ENCODE data around the gene POLDIP2. TPM values are rescaled to one million over a fixed set of nuclear protein-coding genes. Genes with fewer than 3 reads are reported as not detected.

POLDIP2 gene
- total and polyA plus RNA-seq, 2 donors (not counting 3 experiments of a cell fraction or from before 2014, with no cell fraction given), result 82.6 to 85.2 TPM

DNA sequence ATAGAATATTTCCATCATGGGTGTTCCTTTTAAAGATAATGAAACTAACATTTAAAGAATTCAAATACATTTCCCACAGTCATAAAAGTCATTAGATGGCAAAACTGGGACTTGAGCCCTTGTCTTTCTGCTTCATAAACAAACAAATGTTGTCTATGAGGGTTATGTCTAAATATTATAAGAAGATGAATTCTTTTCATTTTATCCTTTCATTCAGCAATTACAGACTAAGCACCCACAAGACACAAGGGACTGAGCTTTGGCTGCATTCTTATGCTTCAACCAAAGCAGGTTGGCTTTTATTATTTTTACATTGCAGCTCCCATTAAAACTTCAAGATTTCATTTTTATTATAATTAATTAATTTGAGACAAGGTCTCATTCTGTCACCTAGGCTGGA, 29.1 kb upstream of the POLDIP2 start:
- FAIRE-seq (no peak), DNase-seq (ENCODE audit: low read depth, low spot score) (no peak)
- no peaks in the 10 kb centered on the region for H3K9me1 ChIP-seq (replicated peaks; ENCODE audit: control insufficient read depth, extremely low read depth, insufficient read depth, low read length)
- BruUV-seq (replicated peaks), result no TSS peak
- intact Hi-C loops (cut with micrococcal nuclease), result no loop called here
- dilution Hi-C loops (cut with MboI; ENCODE audit: extremely low pct_ligation_motif_present, low sequenced_read_pairs), result no loop called here
- H3K9me3 ChIP-seq (replicated peaks; ENCODE audit: control insufficient read depth, insufficient read depth, low read length), result no peaks in the 10 kb centered on the region
- TF ChIP-seq POLR2AphosphoS5 (IDR thresholded peaks at IDR 0.05; ENCODE audit: insufficient read depth, low read depth, low read length) (no peak), FOS (IDR thresholded peaks at IDR 0.05; ENCODE audit: borderline replicate concordance, insufficient read depth, low read length) (no peak), MYC (IDR thresholded peaks at IDR 0.05; ENCODE audit: low read depth, low read length) (no peak), JUN (IDR thresholded peaks at IDR 0.05; ENCODE audit: borderline replicate concordance, insufficient read depth, insufficient read length, low read depth) (no peak), EZH2 (IDR thresholded peaks at IDR 0.05; ENCODE audit: borderline replicate concordance, low read depth, low read length, severe bottlenecking) (no peak), POLR2A (IDR thresholded peaks at IDR 0.05; ENCODE audit: low read depth, low read length) (no peak), GATA2 (IDR thresholded peaks at IDR 0.05; ENCODE audit: insufficient read depth, insufficient read length, low read depth, low read length) (no peak)
- TF ChIP-seq, protein P1, sequence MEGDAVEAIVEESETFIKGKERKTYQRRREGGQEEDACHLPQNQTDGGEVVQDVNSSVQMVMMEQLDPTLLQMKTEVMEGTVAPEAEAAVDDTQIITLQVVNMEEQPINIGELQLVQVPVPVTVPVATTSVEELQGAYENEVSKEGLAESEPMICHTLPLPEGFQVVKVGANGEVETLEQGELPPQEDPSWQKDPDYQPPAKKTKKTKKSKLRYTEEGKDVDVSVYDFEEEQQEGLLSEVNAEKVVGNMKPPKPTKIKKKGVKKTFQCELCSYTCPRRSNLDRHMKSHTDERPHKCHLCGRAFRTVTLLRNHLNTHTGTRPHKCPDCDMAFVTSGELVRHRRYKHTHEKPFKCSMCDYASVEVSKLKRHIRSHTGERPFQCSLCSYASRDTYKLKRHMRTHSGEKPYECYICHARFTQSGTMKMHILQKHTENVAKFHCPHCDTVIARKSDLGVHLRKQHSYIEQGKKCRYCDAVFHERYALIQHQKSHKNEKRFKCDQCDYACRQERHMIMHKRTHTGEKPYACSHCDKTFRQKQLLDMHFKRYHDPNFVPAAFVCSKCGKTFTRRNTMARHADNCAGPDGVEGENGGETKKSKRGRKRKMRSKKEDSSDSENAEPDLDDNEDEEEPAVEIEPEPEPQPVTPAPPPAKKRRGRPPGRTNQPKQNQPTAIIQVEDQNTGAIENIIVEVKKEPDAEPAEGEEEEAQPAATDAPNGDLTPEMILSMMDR (IDR thresholded peaks at IDR 0.05; ENCODE audit: extremely low read depth in 1 of 2, insufficient read depth in 1 of 2, low read depth in 1 of 2, low read length in 2 of 2), result no peak
- TF ChIP-seq, protein P2, sequence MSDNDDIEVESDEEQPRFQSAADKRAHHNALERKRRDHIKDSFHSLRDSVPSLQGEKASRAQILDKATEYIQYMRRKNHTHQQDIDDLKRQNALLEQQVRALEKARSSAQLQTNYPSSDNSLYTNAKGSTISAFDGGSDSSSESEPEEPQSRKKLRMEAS (IDR thresholded peaks at IDR 0.05; ENCODE audit: insufficient read depth, insufficient read length), result no peak
- no peaks in the 10 kb centered on the region for H4K20me1 ChIP-seq (replicated peaks; ENCODE audit: control insufficient read depth, extremely low read depth, insufficient read depth, low read length)
- H3K36me3 ChIP-seq (ENCODE audit: control insufficient read depth in 2 of 2, extremely low read depth in 1 of 2, insufficient read depth in 2 of 2, low read length in 2 of 2), result peaks cover 0 to 2% of the 10 kb centered on the region in 2 experiments
- CTCF ChIA-PET, result interaction anchor here (1.0 to 1.2 kb wide), 2 partner anchors 9 to 30 kb away, joined by 3 read pairs; no protein-coding TSS in a partner anchor
- POLR2A ChIA-PET, result no interaction called here
- no peaks in the 10 kb centered on the region for H3K79me2 ChIP-seq (ENCODE audit: control insufficient read depth, insufficient read depth, low read length)
- H3K27me3 ChIP-seq (ENCODE audit: control insufficient read depth in 2 of 2, insufficient read depth in 2 of 2, low read length in 2 of 2), result peaks cover 12 to 15% of the 10 kb centered on the region in 2 experiments
- H2AFZ ChIP-seq (ENCODE audit: low read depth, low read length), result no peak overlapping the region
- H3K27ac ChIP-seq (ENCODE audit: insufficient read depth, low read depth, low read length), result no peak overlapping the region
- no peak overlapping the region for H3K9ac ChIP-seq (replicated peaks; ENCODE audit: extremely low read depth, insufficient read depth, low read length)
- H3K4me1 ChIP-seq (ENCODE audit: control insufficient read depth, extremely low read depth, insufficient read depth, low read length), result peaks cover 4% of the 10 kb centered on the region
- H3K4me3 ChIP-seq (replicated peaks in 1 of 3; ENCODE audit: insufficient read depth in 1 of 3, low read depth in 1 of 3, low read length in 3 of 3), result no peak overlapping the region
- no peak overlapping the region for H3K4me2 ChIP-seq (ENCODE audit: insufficient read depth, low read length)

Measured in endothelial cell of umbilical vein (primary cell).